ENCODE data around the gene THADA.

The THADA gene

GRCh38 chr2:43526994-43527393 lies 68.8 kb downstream of the THADA start:
- DNase-seq (ENCODE audit: low read depth): no peak
- H3K4me3 ChIP-seq (ENCODE audit: low read depth, low read length): no peak overlapping the region
- TF ChIP-seq CTCF (IDR thresholded peaks at IDR 0.05; ENCODE audit: control insufficient read depth, extremely low read depth, insufficient read depth): no peak

GRCh38 chr2:43525506-43525905 lies 70.3 kb downstream of the THADA start:
- DNase-seq (ENCODE audit: low read depth): no peak
- no peak overlapping the region for H3K4me3 ChIP-seq (ENCODE audit: low read depth, low read length)
- TF ChIP-seq CTCF (IDR thresholded peaks at IDR 0.05; ENCODE audit: control insufficient read depth, extremely low read depth, insufficient read depth): no peak

- peak; percentile 21 for DNase-seq (ENCODE audit: low read depth)
- no peak overlapping the region for H3K4me3 ChIP-seq (ENCODE audit: low read depth, low read length)
- peak; percentile 21; the same call in 1 of the 2 replicates for TF ChIP-seq CTCF (IDR thresholded peaks at IDR 0.05; ENCODE audit: control insufficient read depth, extremely low read depth, insufficient read depth)
Measured at GRCh38 chr2:43524177-43524965, 71.5 kb downstream of the THADA start.

GRCh38 chr2:43522177-43522576 lies 73.7 kb downstream of the THADA start:
- H3K4me3 ChIP-seq (ENCODE audit: low read depth, low read length): no peak overlapping the region
- DNase-seq (ENCODE audit: low read depth): no peak
- TF ChIP-seq CTCF (IDR thresholded peaks at IDR 0.05; ENCODE audit: control insufficient read depth, extremely low read depth, insufficient read depth): no peak

- no peak overlapping the region for H3K4me3 ChIP-seq (ENCODE audit: low read depth, low read length)
- no peak for DNase-seq (ENCODE audit: low read depth)
- no peak for TF ChIP-seq CTCF (IDR thresholded peaks at IDR 0.05; ENCODE audit: control insufficient read depth, extremely low read depth, insufficient read depth)
Measured at GRCh38 chr2:43521568-43521967, 74.3 kb downstream of the THADA start.

GRCh38 chr2:43520919-43521318 lies 74.9 kb downstream of the THADA start:
- DNase-seq (ENCODE audit: low read depth): no peak
- TF ChIP-seq CTCF (IDR thresholded peaks at IDR 0.05; ENCODE audit: control insufficient read depth, extremely low read depth, insufficient read depth): no peak
- no peak overlapping the region for H3K4me3 ChIP-seq (ENCODE audit: low read depth, low read length)

All from LNCaP clone FGC (cell line).